HCT116 (cell line): ENCODE results near the gene MROH7. TPM values are rescaled to one million over a fixed set of nuclear protein-coding genes. Genes with fewer than 3 reads are reported as not detected.

Experiments used
- ATAC-seq: fragments of 200-7000 bp; cut with Tn5 transposase; 2 replicates; pipeline ENCODE4 v1.9.1; 2020; ENCODE audit warnings: mild to moderate bottlenecking, moderate library complexity
- BruUV-seq: library from RNA; stranded (reverse); fragments of 400-500 nt; replicated peaks from 2 replicates; lab custom pipeline; 2021; lab: Mats Ljungman, UMichigan
- CTCF ChIA-PET: fragments of 300-600 bp; sonication (Branson Sonifier 250); formaldehyde crosslinking; loops from one replicate; lab custom pipeline; 2021; ENCODE audit warnings: antibody characterized with exemption; lab: Charles Lee
- POLR2A ChIA-PET: fragments of 300-600, 350-600 bp; sonication (Branson Sonifier 250); formaldehyde crosslinking; loops from one replicate; lab custom pipeline; 2021; ENCODE audit warnings: antibody characterized with exemption; lab: Charles Lee
- RAD21 ChIA-PET, 2 experiments: fragments of 300-600 bp; sonication (Branson Sonifier 250); formaldehyde crosslinking; loops; one replicate each; lab custom pipeline; 2023; ENCODE audit warnings: low total read pairs in 2 of 2; ENCODE audit not compliant: uncharacterized antibody in 2 of 2, unreplicated experiment in 2 of 2, low non-redundant PET in 1 of 2; lab: Charles Lee
- DNase-seq: peaks from one replicate; pipeline ENCODE4 v3.0.0-alpha.2; 2010; ENCODE audit warnings: low read depth, low spot score
- H2AFZ ChIP-seq: fragments of 200-600 bp; shearing (Covaris generic), sonication (generic); 2 replicates; pipeline ENCODE4 v1.6.1; 2017; ENCODE audit warnings: low read depth, mixed run types, mixed read lengths, antibody characterized with exemption, low read length; ENCODE audit not compliant: poor library complexity, severe bottlenecking
- H3K27ac ChIP-seq: 2 replicates; pipeline ENCODE4 v1.5.1; 2012; ENCODE audit warnings: low read depth, low read length
- H3K27me3 ChIP-seq: fragments of 200-600 bp; sonication (generic); 2 replicates; pipeline ENCODE4 v1.6.1; 2016; ENCODE audit warnings: mixed run types, low read length, mixed read lengths; ENCODE audit not compliant: insufficient read depth
- H3K36me3 ChIP-seq, 2 experiments: fragments of 200-500 bp in 1 of 2; fragments of 200-600 bp in 1 of 2; sonication (Bioruptor generic) in 1 of 2; sonication (generic) in 1 of 2; 2 replicates each; pipeline versions ENCODE4 v1.5.1 to v1.6.1; 2014 to 2016; ENCODE audit warnings: low read length in 2 of 2, inconsistent platforms in 1 of 2, mixed read lengths in 1 of 2, mixed run types in 1 of 2; ENCODE audit not compliant: insufficient read depth in 2 of 2, control insufficient read depth in 1 of 2
- H3K4me1 ChIP-seq, 2 experiments: fragments of 200-600 bp in 1 of 2; sonication (generic) in 1 of 2; 2 replicates each; pipeline versions ENCODE4 v1.5.1 to v1.6.1; 2012 to 2017; ENCODE audit warnings: low read length in 2 of 2, inconsistent platforms in 1 of 2, mild to moderate bottlenecking in 1 of 2, mixed read lengths in 1 of 2, mixed run types in 1 of 2, moderate library complexity in 1 of 2; ENCODE audit not compliant: insufficient read depth in 2 of 2, control insufficient read depth in 1 of 2
- H3K4me2 ChIP-seq: fragments of 200-600 bp; sonication (generic); 2 replicates; pipeline ENCODE4 v1.6.1; 2017; ENCODE audit warnings: mixed run types, low read length, mixed read lengths
- H3K4me3 ChIP-seq, 2 experiments: fragments of 200-600 bp in 1 of 2; sonication (generic) in 1 of 2; replicated peaks in 1 of 2; 2 replicates each; pipeline ENCODE4 v1.5.1; 2011 to 2016; ENCODE audit warnings: low read length in 2 of 2, control low read depth in 1 of 2, low read depth in 1 of 2, mild to moderate bottlenecking in 1 of 2, mixed read lengths in 1 of 2, mixed run types in 1 of 2
- H3K79me2 ChIP-seq: fragments of 200-600 bp; sonication (generic); 2 replicates; pipeline ENCODE4 v1.6.1; 2017; ENCODE audit warnings: mild to moderate bottlenecking, mixed run types, low read length, moderate library complexity, mixed read lengths; ENCODE audit not compliant: insufficient read depth
- H3K9ac ChIP-seq: fragments of 200-600 bp; sonication (generic); 2 replicates; pipeline ENCODE4 v1.6.1; 2016; ENCODE audit warnings: low read length, mixed read lengths
- H3K9me2 ChIP-seq: fragments of 200-600 bp; sonication (generic), shearing (Covaris generic); 2 replicates; pipeline ENCODE4 v1.6.1; 2017; ENCODE audit warnings: mixed run types, mild to moderate bottlenecking, moderate library complexity; ENCODE audit not compliant: insufficient read depth
- H3K9me3 ChIP-seq, 2 experiments: fragments of 200-500 bp in 1 of 2; fragments of 200-600 bp in 1 of 2; sonication (Bioruptor generic) in 1 of 2; sonication (generic) in 1 of 2; 2 replicates each; pipeline ENCODE4 v1.6.1; 2014 to 2017; ENCODE audit warnings: low read length in 2 of 2, mixed read lengths in 2 of 2, inconsistent platforms in 1 of 2, low read depth in 1 of 2, mild to moderate bottlenecking in 1 of 2, mixed run types in 1 of 2, moderate library complexity in 1 of 2; ENCODE audit not compliant: control insufficient read depth in 1 of 2, insufficient read depth in 1 of 2
- H4K20me1 ChIP-seq: fragments of 200-600 bp; sonication (generic), shearing (Covaris generic); 2 replicates; pipeline ENCODE4 v1.6.1; 2017; ENCODE audit warnings: mixed run types, mild to moderate bottlenecking, moderate library complexity; ENCODE audit not compliant: insufficient read depth
- CBX3 ChIP-seq: IDR thresholded peaks from 2 replicates; pipeline ENCODE4 v1.6.1; 2012; ENCODE audit warnings: low read depth
- CEBPB ChIP-seq: IDR thresholded peaks from 2 replicates; pipeline ENCODE4 v1.6.1; 2012; ENCODE audit warnings: low read depth
- EGR1 ChIP-seq: IDR thresholded peaks from 2 replicates; pipeline ENCODE4 v1.6.1; 2012; ENCODE audit warnings: low read depth
- ELF1 ChIP-seq: IDR thresholded peaks from 2 replicates; pipeline ENCODE4 v1.6.1; 2012; ENCODE audit warnings: low read depth, borderline replicate concordance
- YY1 ChIP-seq: IDR thresholded peaks from 2 replicates; pipeline ENCODE4 v1.6.1; 2011; ENCODE audit warnings: low read length, low read depth, moderate library complexity, mild to moderate bottlenecking; ENCODE audit not compliant: insufficient replicate concordance; ENCODE audit errors: extremely low read depth
- intact Hi-C: fragments of 100-400 bp; cut with micrococcal nuclease; formaldehyde crosslinking; loops from 2 replicates; pipeline ENCODE4 v1.10.0; 2022
- total RNA-seq: library from RNA; stranded (reverse); gene quantifications from one replicate; pipeline ENCODE4 v1.2.1, GENCODE V29; 2021; ENCODE audit not compliant: unreplicated experiment
- TF ChIP-seq, protein P1 (sequence below): IDR thresholded peaks from 2 replicates; pipeline ENCODE4 v1.6.1; 2012
- TF ChIP-seq, protein P2 (sequence below): IDR thresholded peaks from 2 replicates; pipeline ENCODE4 v1.6.1; 2011; ENCODE audit warnings: mild to moderate bottlenecking, low read length, moderate library complexity; ENCODE audit not compliant: insufficient replicate concordance; ENCODE audit errors: extremely low read depth
- TF ChIP-seq, protein P3 (sequence below): IDR thresholded peaks from 2 replicates; pipeline ENCODE4 v1.6.1; 2012

MROH7 gene
- total RNA-seq, 1 experiment from 2014 or later: 1.1 TPM

DNA sequence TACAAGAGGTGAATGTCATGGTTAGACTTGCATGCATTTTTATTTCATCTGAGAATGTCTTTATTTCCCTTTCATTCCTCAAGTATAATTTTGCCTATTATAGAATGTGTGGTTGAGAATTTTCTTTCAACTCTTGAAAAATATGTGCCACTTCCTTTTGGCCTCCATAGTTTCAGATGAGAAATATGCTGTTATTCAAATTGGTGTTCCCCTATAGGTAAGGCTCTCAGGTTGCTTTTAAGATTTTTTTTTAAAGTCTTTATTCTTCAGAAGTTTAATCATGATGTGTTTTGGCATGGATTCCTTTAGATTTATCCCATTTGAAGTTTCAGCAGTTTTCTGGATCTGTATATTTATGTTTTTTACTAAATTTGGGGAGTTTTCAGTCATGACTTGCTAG lies 2.1 kb downstream of the MROH7 start:
- ChIA-PET POLR2A (no interaction called here), CTCF (no interaction called here), RAD21 (no interaction called here)
- Histone ChIP-seq H3K27me3 (no peaks in the 10 kb centered on the region), H3K9ac (no peak overlapping the region), H3K9me3 (peaks cover 11% of the 10 kb centered on the region in 2 experiments; a peak in 3 of 4 replicates), H4K20me1 (no peaks in the 10 kb centered on the region), H3K4me3 (no peak overlapping the region), H3K4me1 (peaks cover 4 to 12% of the 10 kb centered on the region in 2 experiments; a peak in 3 of 4 replicates), H2AFZ (no peak overlapping the region), H3K9me2 (no peaks in the 10 kb centered on the region), H3K79me2 (no peaks in the 10 kb centered on the region), H3K4me2 (no peak overlapping the region), H3K27ac (no peak overlapping the region), H3K36me3 (no peaks in the 10 kb centered on the region)
- BruUV-seq: no TSS peak
- no peak for TF ChIP-seq EGR1
- TF ChIP-seq YY1: no peak
- TF ChIP-seq, protein P1, sequence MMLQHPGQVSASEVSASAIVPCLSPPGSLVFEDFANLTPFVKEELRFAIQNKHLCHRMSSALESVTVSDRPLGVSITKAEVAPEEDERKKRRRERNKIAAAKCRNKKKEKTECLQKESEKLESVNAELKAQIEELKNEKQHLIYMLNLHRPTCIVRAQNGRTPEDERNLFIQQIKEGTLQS: no peak
- TF ChIP-seq CBX3: peak; percentile 89
- TF ChIP-seq ELF1: no peak
- TF ChIP-seq, protein P2, sequence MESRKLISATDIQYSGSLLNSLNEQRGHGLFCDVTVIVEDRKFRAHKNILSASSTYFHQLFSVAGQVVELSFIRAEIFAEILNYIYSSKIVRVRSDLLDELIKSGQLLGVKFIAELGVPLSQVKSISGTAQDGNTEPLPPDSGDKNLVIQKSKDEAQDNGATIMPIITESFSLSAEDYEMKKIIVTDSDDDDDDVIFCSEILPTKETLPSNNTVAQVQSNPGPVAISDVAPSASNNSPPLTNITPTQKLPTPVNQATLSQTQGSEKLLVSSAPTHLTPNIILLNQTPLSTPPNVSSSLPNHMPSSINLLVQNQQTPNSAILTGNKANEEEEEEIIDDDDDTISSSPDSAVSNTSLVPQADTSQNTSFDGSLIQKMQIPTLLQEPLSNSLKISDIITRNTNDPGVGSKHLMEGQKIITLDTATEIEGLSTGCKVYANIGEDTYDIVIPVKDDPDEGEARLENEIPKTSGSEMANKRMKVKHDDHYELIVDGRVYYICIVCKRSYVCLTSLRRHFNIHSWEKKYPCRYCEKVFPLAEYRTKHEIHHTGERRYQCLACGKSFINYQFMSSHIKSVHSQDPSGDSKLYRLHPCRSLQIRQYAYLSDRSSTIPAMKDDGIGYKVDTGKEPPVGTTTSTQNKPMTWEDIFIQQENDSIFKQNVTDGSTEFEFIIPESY: no peak
- TF ChIP-seq, protein P3, sequence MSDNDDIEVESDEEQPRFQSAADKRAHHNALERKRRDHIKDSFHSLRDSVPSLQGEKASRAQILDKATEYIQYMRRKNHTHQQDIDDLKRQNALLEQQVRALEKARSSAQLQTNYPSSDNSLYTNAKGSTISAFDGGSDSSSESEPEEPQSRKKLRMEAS: no peak
- TF ChIP-seq CEBPB: 0 out of 2 replicates have a peak, but pooled peaks have one; percentile 29
- no peak for DNase-seq
- intact Hi-C loops: no loop called here
- no peak for ATAC-seq
